Measurements from ENCODE around the gene SEMA3F.

GRCh38 chr3:50166620-50167019 is 11.5 kb downstream of the SEMA3F start:
- TF ChIP-seq SUZ12 (IDR thresholded peaks at IDR 0.05): no peak
- no peak for TF ChIP-seq BHLHE40 (IDR thresholded peaks at IDR 0.05; ENCODE audit: borderline replicate concordance)
- TF ChIP-seq FOXK2 (IDR thresholded peaks at IDR 0.05): no peak
- TF ChIP-seq ELF4 (IDR thresholded peaks at IDR 0.05): no peak
- no peak for TF ChIP-seq HDGF (IDR thresholded peaks at IDR 0.05; ENCODE audit: borderline replicate concordance)
- TF ChIP-seq ARNT (IDR thresholded peaks at IDR 0.05): no peak
- TF ChIP-seq FOXA1 (IDR thresholded peaks at IDR 0.05): no peak
- no peak for TF ChIP-seq SP1 (IDR thresholded peaks at IDR 0.05)
- TF ChIP-seq TARDBP (IDR thresholded peaks at IDR 0.05): no peak
- TF ChIP-seq ZNF384 (IDR thresholded peaks at IDR 0.05): no peak
- TF ChIP-seq CTBP1 (IDR thresholded peaks at IDR 0.05; ENCODE audit: borderline replicate concordance): no peak
- TF ChIP-seq L3MBTL2 (conservative IDR thresholded peaks at IDR 0.05): no peak
- TF ChIP-seq PKNOX1 (IDR thresholded peaks at IDR 0.05): peak; percentile 80

Data from HEK293T (cell line).